Osteoblast (primary cell): ENCODE results near the gene ANO1. TPM values are rescaled to one million over a fixed set of nuclear protein-coding genes. Genes with fewer than 3 reads are reported as not detected.

Source experiments
- DNase-seq: peaks from one replicate; pipeline ENCODE4 v3.0.0; 2011; ENCODE audit warnings: low spot score, mixed read lengths; ENCODE audit not compliant: insufficient read length; ENCODE audit errors: missing footprints
- H2AFZ ChIP-seq: 2 replicates; pipeline ENCODE4 v1.6.0; 2011; ENCODE audit warnings: mild to moderate bottlenecking, low read length
- H3K27ac ChIP-seq: 2 replicates; pipeline ENCODE4 v1.5.1; 2011; ENCODE audit warnings: mild to moderate bottlenecking, low read depth, low read length, moderate library complexity
- H3K27me3 ChIP-seq: 2 replicates; pipeline ENCODE4 v1.6.0; 2012; ENCODE audit warnings: mild to moderate bottlenecking, control low read depth, inconsistent platforms, low read length, moderate library complexity; ENCODE audit not compliant: insufficient read depth
- H3K36me3 ChIP-seq: 2 replicates; pipeline ENCODE4 v1.5.1; 2011; ENCODE audit warnings: mild to moderate bottlenecking, low read length, control low read depth, moderate library complexity; ENCODE audit not compliant: insufficient read depth
- H3K4me1 ChIP-seq: 2 replicates; pipeline ENCODE4 v1.5.1; 2011; ENCODE audit warnings: mild to moderate bottlenecking, low read length, control low read depth, moderate library complexity; ENCODE audit not compliant: insufficient read depth
- H3K4me2 ChIP-seq: 2 replicates; pipeline ENCODE4 v1.6.0; 2011; ENCODE audit warnings: mild to moderate bottlenecking, low read length; ENCODE audit not compliant: insufficient read depth
- H3K4me3 ChIP-seq: fragments of 200-600 bp; sonication (generic); 3 replicates; pipeline ENCODE4 v1.5.1; 2012; ENCODE audit warnings: mild to moderate bottlenecking, low read length, inconsistent platforms; ENCODE audit not compliant: insufficient read depth
- H3K79me2 ChIP-seq: 2 replicates; pipeline ENCODE4 v1.6.0; 2012; ENCODE audit warnings: mild to moderate bottlenecking, low read length, control low read depth, inconsistent platforms; ENCODE audit not compliant: insufficient read depth
- H3K9me3 ChIP-seq: 2 replicates; pipeline ENCODE4 v1.5.1; 2011; ENCODE audit warnings: low read depth, low read length, control low read depth
- H4K20me1 ChIP-seq: 2 replicates; pipeline ENCODE4 v1.6.0; 2012; ENCODE audit warnings: mild to moderate bottlenecking, low read length, control low read depth; ENCODE audit not compliant: insufficient read depth
- total RNA-seq: library from RNA; depleted of rRNA; stranded (reverse); fragments of >200 nt; gene quantifications from 2 replicates; pipeline ENCODE4 v1.2.3, GENCODE V29; 2012
- TF ChIP-seq, protein P1 (sequence below): IDR thresholded peaks from 2 replicates; pipeline ENCODE4 v1.5.1; 2011; ENCODE audit warnings: mild to moderate bottlenecking, low read depth, low read length, moderate library complexity; ENCODE audit errors: extremely low read depth

The ANO1 gene
- total RNA-seq, 1 donor = not detected

DNA sequence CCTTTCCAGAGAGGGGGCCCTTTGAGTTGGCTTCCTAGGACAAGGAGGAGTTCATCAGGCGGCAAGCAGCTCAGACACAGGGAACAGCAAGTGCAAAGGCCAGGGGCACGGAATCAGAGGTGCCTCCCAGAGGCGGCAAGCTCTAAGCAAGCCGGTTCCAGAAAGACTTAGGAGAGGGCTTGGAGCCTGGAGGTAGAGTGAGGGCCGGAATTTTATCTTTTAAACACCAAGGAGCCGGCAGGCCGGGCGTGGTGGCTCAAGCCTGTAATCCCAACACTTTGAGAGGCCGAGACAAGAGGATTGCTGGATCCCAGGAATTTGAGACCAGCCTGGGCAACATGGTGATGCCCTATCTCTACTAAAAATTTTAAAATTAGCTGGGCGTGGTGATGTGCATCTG lies 151.6 kb downstream of the ANO1 start:
- peaks cover 6% of the 10 kb centered on the region for H3K4me1 ChIP-seq
- TF ChIP-seq, protein P1, sequence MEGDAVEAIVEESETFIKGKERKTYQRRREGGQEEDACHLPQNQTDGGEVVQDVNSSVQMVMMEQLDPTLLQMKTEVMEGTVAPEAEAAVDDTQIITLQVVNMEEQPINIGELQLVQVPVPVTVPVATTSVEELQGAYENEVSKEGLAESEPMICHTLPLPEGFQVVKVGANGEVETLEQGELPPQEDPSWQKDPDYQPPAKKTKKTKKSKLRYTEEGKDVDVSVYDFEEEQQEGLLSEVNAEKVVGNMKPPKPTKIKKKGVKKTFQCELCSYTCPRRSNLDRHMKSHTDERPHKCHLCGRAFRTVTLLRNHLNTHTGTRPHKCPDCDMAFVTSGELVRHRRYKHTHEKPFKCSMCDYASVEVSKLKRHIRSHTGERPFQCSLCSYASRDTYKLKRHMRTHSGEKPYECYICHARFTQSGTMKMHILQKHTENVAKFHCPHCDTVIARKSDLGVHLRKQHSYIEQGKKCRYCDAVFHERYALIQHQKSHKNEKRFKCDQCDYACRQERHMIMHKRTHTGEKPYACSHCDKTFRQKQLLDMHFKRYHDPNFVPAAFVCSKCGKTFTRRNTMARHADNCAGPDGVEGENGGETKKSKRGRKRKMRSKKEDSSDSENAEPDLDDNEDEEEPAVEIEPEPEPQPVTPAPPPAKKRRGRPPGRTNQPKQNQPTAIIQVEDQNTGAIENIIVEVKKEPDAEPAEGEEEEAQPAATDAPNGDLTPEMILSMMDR = no peak
- no peak overlapping the region for H3K4me2 ChIP-seq
- no peak overlapping the region for H3K4me3 ChIP-seq
- no peak overlapping the region for H2AFZ ChIP-seq
- no peaks in the 10 kb centered on the region for H3K79me2 ChIP-seq
- peaks cover 5% of the 10 kb centered on the region for H3K27me3 ChIP-seq
- no peak overlapping the region for H3K27ac ChIP-seq
- no peak for DNase-seq
- H3K9me3 ChIP-seq = no peaks in the 10 kb centered on the region
- no peaks in the 10 kb centered on the region for H4K20me1 ChIP-seq
- H3K36me3 ChIP-seq = no peaks in the 10 kb centered on the region

DNA sequence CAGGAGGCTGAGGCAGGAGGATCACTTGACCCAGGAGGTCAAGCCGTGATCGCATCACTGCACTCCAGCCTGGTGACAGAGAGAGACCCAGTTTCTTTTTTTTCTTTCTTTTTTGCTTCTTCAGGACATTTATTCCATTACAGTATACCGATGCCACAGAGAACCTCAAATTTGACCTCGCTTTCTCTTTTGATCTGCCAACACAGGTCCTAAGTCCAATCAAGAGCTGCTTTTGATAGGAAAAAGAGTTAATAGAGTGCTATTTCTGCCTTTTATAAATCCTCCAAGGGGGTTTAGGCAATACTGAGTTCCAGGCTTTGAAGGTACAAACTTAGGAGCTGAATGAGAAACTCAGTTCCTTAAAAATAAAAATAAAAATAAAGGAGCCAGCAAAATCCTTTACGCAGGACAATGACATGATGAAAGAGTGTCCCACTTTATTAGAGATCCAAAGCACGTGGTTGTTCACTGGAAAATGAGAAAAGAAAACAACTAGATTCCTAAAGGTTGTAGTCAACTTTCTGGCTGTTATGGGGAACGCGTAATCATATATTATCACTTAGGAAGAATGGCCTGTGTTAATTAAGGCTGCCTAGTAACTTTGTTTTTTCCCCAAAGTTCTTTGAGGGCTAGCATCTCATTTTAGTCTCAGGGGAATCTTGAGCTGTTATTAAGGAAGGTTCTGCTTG lies 152.2 kb downstream of the ANO1 start:
- H3K4me3 ChIP-seq = no peak overlapping the region
- H3K27ac ChIP-seq = no peak overlapping the region

DNA sequence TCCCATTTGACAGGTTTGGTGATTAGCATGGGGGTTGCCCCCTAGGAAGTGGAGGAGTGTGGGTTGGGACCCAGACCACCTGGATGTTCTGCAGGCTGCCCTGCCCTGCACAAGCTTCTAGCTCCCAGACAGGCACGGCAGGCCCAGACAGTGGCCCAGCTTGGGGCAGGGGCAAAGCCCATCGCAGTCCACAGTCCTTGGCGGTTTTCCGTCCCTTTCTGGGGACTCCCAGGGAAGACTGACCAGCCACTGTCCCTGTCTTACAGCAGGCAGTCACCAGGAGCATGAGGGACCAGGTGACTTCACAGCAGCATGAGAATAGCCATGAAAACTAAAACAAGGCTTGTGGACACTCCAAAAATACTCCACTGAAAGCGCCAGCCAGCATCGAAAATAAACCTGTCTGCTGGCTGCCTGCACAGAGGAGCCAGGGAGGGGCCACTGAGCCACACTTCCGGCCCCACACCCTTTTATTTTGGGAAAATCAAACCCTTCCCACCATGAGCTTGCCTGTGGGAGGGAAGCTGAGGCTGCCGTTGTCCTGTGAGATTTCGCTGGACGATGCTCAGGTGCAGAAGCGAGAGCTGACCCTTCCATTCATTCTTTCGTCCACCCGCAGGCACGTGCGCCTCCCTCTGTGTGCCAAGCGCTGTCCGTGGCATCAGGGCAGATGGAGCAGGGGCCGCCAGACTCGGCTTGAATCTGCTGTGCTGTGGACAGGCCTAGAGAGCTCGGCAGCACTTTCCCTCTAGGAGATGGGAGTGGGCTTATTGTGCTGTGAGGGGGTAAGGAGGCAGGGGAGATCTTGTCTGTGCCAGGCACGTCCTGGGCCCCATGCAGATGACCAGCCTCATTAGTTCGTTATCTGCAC lies 153.0 kb downstream of the ANO1 start:
- H3K27ac ChIP-seq = no peak overlapping the region
- H3K4me2 ChIP-seq = no peak overlapping the region
- TF ChIP-seq, protein P1 = no peak
- no peaks in the 10 kb centered on the region for H3K9me3 ChIP-seq
- no peaks in the 10 kb centered on the region for H3K79me2 ChIP-seq
- H3K4me1 ChIP-seq = peaks cover 6% of the 10 kb centered on the region
- H3K27me3 ChIP-seq = peaks cover 5% of the 10 kb centered on the region
- H3K36me3 ChIP-seq = no peaks in the 10 kb centered on the region
- no peak for DNase-seq
- H4K20me1 ChIP-seq = no peaks in the 10 kb centered on the region
- H3K4me3 ChIP-seq = no peak overlapping the region
- no peak overlapping the region for H2AFZ ChIP-seq

More for the DNA sequence above, 152.2 kb downstream of the ANO1 start:
- peaks cover 6% of the 10 kb centered on the region for H3K4me1 ChIP-seq
- no peaks in the 10 kb centered on the region for H4K20me1 ChIP-seq
- TF ChIP-seq, protein P1 = no peak
- DNase-seq = peak; percentile 78
- H3K4me2 ChIP-seq = no peak overlapping the region
- H3K36me3 ChIP-seq = no peaks in the 10 kb centered on the region
- peaks cover 5% of the 10 kb centered on the region for H3K27me3 ChIP-seq
- H3K9me3 ChIP-seq = no peaks in the 10 kb centered on the region
- H2AFZ ChIP-seq = no peak overlapping the region
- H3K79me2 ChIP-seq = no peaks in the 10 kb centered on the region

DNA sequence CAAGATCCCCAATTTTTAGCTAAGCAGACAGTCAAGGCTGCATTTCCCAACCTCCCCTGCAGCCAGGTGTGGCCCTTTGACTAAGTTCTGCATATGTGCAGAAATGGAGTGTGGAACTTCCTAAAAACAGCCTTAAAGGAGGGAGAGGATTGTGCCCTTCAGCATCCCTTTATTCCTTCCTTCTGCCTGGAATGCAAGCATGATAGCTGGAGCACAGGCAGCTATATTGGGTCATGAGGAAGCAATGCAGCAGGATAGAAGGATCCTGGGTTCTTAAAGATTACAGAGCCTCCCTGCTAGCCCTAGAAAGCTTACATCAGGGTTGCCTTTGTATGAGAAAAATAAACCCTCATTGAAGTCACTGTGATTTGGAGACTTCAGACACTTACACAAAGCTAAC lies 154.9 kb downstream of the ANO1 start:
- H3K4me3 ChIP-seq = no peak overlapping the region
- no peaks in the 10 kb centered on the region for H3K36me3 ChIP-seq
- H2AFZ ChIP-seq = no peak overlapping the region
- H4K20me1 ChIP-seq = no peaks in the 10 kb centered on the region
- H3K79me2 ChIP-seq = no peaks in the 10 kb centered on the region
- H3K27me3 ChIP-seq = peaks cover 5% of the 10 kb centered on the region
- H3K27ac ChIP-seq = no peak overlapping the region
- DNase-seq = no peak
- no peaks in the 10 kb centered on the region for H3K9me3 ChIP-seq
- H3K4me1 ChIP-seq = peaks cover 6% of the 10 kb centered on the region
- TF ChIP-seq, protein P1 = no peak
- H3K4me2 ChIP-seq = no peak overlapping the region
